K562 (cell line): ENCODE results near the gene TMEM131. TPM values are rescaled to one million over a fixed set of nuclear protein-coding genes. Genes with fewer than 3 reads are reported as not detected.

Experiments used
- ATAC-seq: fragments of 200-7000 bp; cut with Tn5 transposase; 3 replicates; pipeline ENCODE4 v1.9.1; 2020; ENCODE audit warnings: moderate library complexity
- BruUV-seq: library from RNA; stranded (reverse); fragments of 400-500 nt; replicated peaks from 2 replicates; lab custom pipeline; 2021; lab: Mats Ljungman, UMichigan
- CTCF ChIA-PET: fragments of 300-600 bp; formaldehyde crosslinking; extraction: SDS; loops from one replicate; lab custom pipeline; 2021; ENCODE audit warnings: low intra/inter-chr PET ratio; lab: Yijun Ruan, JAX
- POLR2A ChIA-PET: fragments of 300-600, 350-650 bp; sonication (Branson Sonifier 250); formaldehyde crosslinking; extraction: SDS; loops from one replicate; lab custom pipeline; 2021; ENCODE audit warnings: antibody characterized with exemption, inconsistent platforms; lab: Yijun Ruan, JAX
- DNase-seq, 4 experiments: peaks; one replicate each; pipeline versions ENCODE4 v3.0.0 to v3.0.0-alpha.2; 2011 to 2018; ENCODE audit warnings: low spot score in 3 of 4, mixed read lengths in 3 of 4; ENCODE audit errors: extremely low read depth in 1 of 4
- FAIRE-seq: peaks from 2 replicates; lab custom pipeline; 2011; peaks lifted over from hg19 to GRCh38; lab: Jason Lieb, UNC
- H2AFZ ChIP-seq: 2 replicates; pipeline ENCODE4 v1.6.0; 2011; ENCODE audit warnings: low read depth, low read length, control low read depth, inconsistent platforms
- H3K27ac ChIP-seq: fragments of 200-600 bp; 3 replicates; pipeline ENCODE4 v1.8.0; 2011; ENCODE audit warnings: low read depth, mild to moderate bottlenecking, control low read depth, inconsistent platforms, low read length, moderate library complexity, mixed read lengths; ENCODE audit errors: extremely low read depth
- H3K27me3 ChIP-seq, 2 experiments: fragments of 300-600 bp in 1 of 2; 2 replicates in 1 of 2; 3 replicates in 1 of 2; pipeline versions ENCODE4 v1.6.0 to v1.8.0; 2011; ENCODE audit warnings: inconsistent platforms in 2 of 2, low read length in 2 of 2, mild to moderate bottlenecking in 1 of 2, mixed read lengths in 1 of 2, moderate library complexity in 1 of 2; ENCODE audit not compliant: control insufficient read depth in 2 of 2, insufficient read depth in 2 of 2
- H3K36me3 ChIP-seq: fragments of 300-600 bp; 3 replicates; pipeline ENCODE4 v1.8.0; 2011; ENCODE audit warnings: mild to moderate bottlenecking, low read length, inconsistent platforms; ENCODE audit not compliant: control insufficient read depth, insufficient read depth
- H3K4me1 ChIP-seq, 2 experiments: fragments of 200-600 bp in 1 of 2; replicated peaks in 1 of 2; 2 replicates in 1 of 2; 3 replicates in 1 of 2; pipeline versions ENCODE4 v1.5.1 to v1.8.0; 2011; ENCODE audit warnings: inconsistent platforms in 2 of 2, low read length in 2 of 2, mild to moderate bottlenecking in 1 of 2, mixed read lengths in 1 of 2, moderate library complexity in 1 of 2; ENCODE audit not compliant: control insufficient read depth in 2 of 2, insufficient read depth in 2 of 2
- H3K4me2 ChIP-seq: 2 replicates; pipeline ENCODE4 v1.6.1; 2011; ENCODE audit warnings: low read length, control low read depth, inconsistent platforms, mixed read lengths; ENCODE audit not compliant: insufficient read depth
- H3K4me3 ChIP-seq: fragments of 200-600 bp; sonication (generic), shearing (Covaris generic); 2 replicates; pipeline ENCODE4 v1.5.1; 2016; ENCODE audit warnings: control low read depth, inconsistent platforms
- H3K79me2 ChIP-seq: fragments of 200-600 bp; 3 replicates; pipeline ENCODE4 v1.8.0; 2011; ENCODE audit warnings: low read length, inconsistent platforms; ENCODE audit not compliant: control insufficient read depth, insufficient read depth
- H3K9ac ChIP-seq, 2 experiments: 2 replicates each; pipeline versions ENCODE4 v1.6.0 to v1.6.1; 2011; ENCODE audit warnings: low read depth in 2 of 2, low read length in 2 of 2, control low read depth in 1 of 2, inconsistent platforms in 1 of 2, mild to moderate bottlenecking in 1 of 2, mixed read lengths in 1 of 2; ENCODE audit not compliant: insufficient read depth in 1 of 2
- H3K9me1 ChIP-seq: one replicate; pipeline ENCODE4 v1.6.0; 2011; ENCODE audit warnings: inconsistent platforms, mild to moderate bottlenecking, low read length, moderate library complexity; ENCODE audit not compliant: control insufficient read depth, insufficient read depth
- H3K9me3 ChIP-seq: replicated peaks from 2 replicates; pipeline ENCODE4 v1.5.1; 2011; ENCODE audit warnings: low read depth, low read length, inconsistent platforms; ENCODE audit not compliant: control insufficient read depth, insufficient read depth
- H4K20me1 ChIP-seq: replicated peaks from 2 replicates; pipeline ENCODE4 v1.6.1; 2011; ENCODE audit warnings: low read length, inconsistent platforms, mixed read lengths; ENCODE audit not compliant: control insufficient read depth, insufficient read depth
- BRD4 ChIP-seq: fragments of 200-600 bp; sonication (generic); IDR thresholded peaks from 2 replicates; pipeline ENCODE4 v1.6.1; 2017; ENCODE audit warnings: inconsistent platforms
- EHMT2 ChIP-seq: fragments of 450-650 bp; IDR thresholded peaks from 2 replicates; pipeline ENCODE4 v1.6.1; 2018; ENCODE audit warnings: antibody characterized with exemption
- GTF2A2 ChIP-seq: IDR thresholded peaks from 2 replicates; pipeline ENCODE4 v1.6.1; 2016; ENCODE audit warnings: mild to moderate bottlenecking, missing genetic modification characterization, missing compliant biosample characterization
- HBP1 ChIP-seq: fragments of 450-650 bp; formaldehyde crosslinking; IDR thresholded peaks from 2 replicates; pipeline ENCODE4 v1.4.0; 2022; ENCODE audit warnings: missing genetic modification characterization
- HIVEP1 ChIP-seq: fragments of 250-450 bp; sonication (Bioruptor Pico); IDR thresholded peaks from 2 replicates; pipeline ENCODE4 v1.4.0; 2020; ENCODE audit warnings: mild to moderate bottlenecking
- ILK ChIP-seq: fragments of 450-650 bp; IDR thresholded peaks from 2 replicates; pipeline ENCODE4 v1.6.1; 2016; ENCODE audit warnings: missing genetic modification characterization, low read depth, mild to moderate bottlenecking, missing compliant biosample characterization, moderate library complexity, borderline replicate concordance
- MEF2D ChIP-seq: conservative IDR thresholded peaks from 2 replicates; pipeline ENCODE4 v1.6.1; 2016; ENCODE audit warnings: low read depth, missing genetic modification characterization, missing compliant biosample characterization
- MTA1 ChIP-seq: fragments of 450-650 bp; IDR thresholded peaks from 2 replicates; pipeline ENCODE4 v1.6.1; 2017; ENCODE audit warnings: borderline replicate concordance
- NCOA1 ChIP-seq: fragments of 450-650 bp; IDR thresholded peaks from 2 replicates; pipeline ENCODE4 v1.6.1; 2016; ENCODE audit warnings: low read depth
- RAD51 ChIP-seq: fragments of 450-650 bp; IDR thresholded peaks from 2 replicates; pipeline ENCODE4 v1.7.1; 2016; ENCODE audit warnings: low read depth, mild to moderate bottlenecking, borderline replicate concordance
- RFX7 ChIP-seq: fragments of 250-450 bp; sonication (Bioruptor Pico); IDR thresholded peaks from 2 replicates; pipeline ENCODE4 v1.5.1; 2021; ENCODE audit warnings: mild to moderate bottlenecking
- TEAD2 ChIP-seq: fragments of 450-650 bp; IDR thresholded peaks from 2 replicates; pipeline ENCODE4 v1.6.1; 2016; ENCODE audit warnings: missing genetic modification characterization, control low read depth, missing compliant biosample characterization
- TRIM24 ChIP-seq, 2 experiments: fragments of 450-650 bp; IDR thresholded peaks; 2 replicates each; pipeline ENCODE4 v1.6.1; 2016
- TSC22D4 ChIP-seq: fragments of 450-650 bp; IDR thresholded peaks from 2 replicates; pipeline ENCODE4 v1.6.1; 2016; ENCODE audit warnings: missing genetic modification characterization, missing biosample characterization, control low read depth
- ZBTB7A ChIP-seq: IDR thresholded peaks from 2 replicates; pipeline ENCODE4 v1.6.1; 2011; ENCODE audit warnings: low read depth, mild to moderate bottlenecking, low read length, moderate library complexity, borderline replicate concordance; ENCODE audit not compliant: control insufficient read depth
- ZNF3 ChIP-seq: fragments of 250-450 bp; sonication (Bioruptor Pico); IDR thresholded peaks from 2 replicates; pipeline ENCODE4 v1.5.0; 2021; ENCODE audit warnings: mild to moderate bottlenecking, moderate library complexity
- ZNF695 ChIP-seq: fragments of 450-650 bp; formaldehyde crosslinking; IDR thresholded peaks from 2 replicates; pipeline ENCODE4 v1.4.0; 2020; ENCODE audit warnings: mild to moderate bottlenecking, moderate library complexity
- WGBS: fragments of 100-300 bp; shearing (Covaris generic); methylation state at CpG from one replicate; pipeline ENCODE4 v1.1.6; 2016; ENCODE audit warnings: low coverage, mixed read lengths; ENCODE audit not compliant: insufficient coverage; ENCODE audit errors: missing lambda C conversion rate; 5-methylcytosine and 5-hydroxymethylcytosine counted together
- in situ Hi-C: fragments of 300-500 bp; cut with MboI; formaldehyde crosslinking; loops from 4 replicates; pipeline ENCODE4 v1.15.0; 2018; ENCODE audit warnings: inconsistent platforms, mixed read lengths
- intact Hi-C: fragments of 100-400 bp; cut with micrococcal nuclease; formaldehyde crosslinking; loops from 2 replicates; pipeline ENCODE4 v1.14.2; 2022
- polyA plus RNA-seq, 8 experiments: library from polyadenylated mRNA; depleted of rRNA in 4 of 8; stranded (reverse) in 5 of 8; unstranded in 3 of 8; fragments of >200 nt; fragmentation: Nextera tagmentation in 2 of 8; fragmentation: Illumina TruSeq in 1 of 8; extraction: Ambion mirVana in 2 of 8; extraction: Trizol in 1 of 8; gene quantifications; 2 replicates each; pipeline versions ENCODE4 v1.2.1 to v1.2.3, GENCODE V29; 2011 to 2014; ENCODE audit warnings: inconsistent platforms in 1 of 8, missing spikeins in 1 of 8
- total RNA-seq, 7 experiments: library from RNA; depleted of rRNA in 6 of 7; stranded (reverse); fragments of >200 nt in 6 of 7; fragmentation: Illumina TruSeq in 2 of 7; extraction: Trizol in 2 of 7; gene quantifications; 2 replicates each; pipeline versions ENCODE4 v1.2.1 to v1.2.3, GENCODE V29; 2011 to 2021; ENCODE audit warnings: low replicate concordance in 1 of 7
- TF ChIP-seq, protein P1 (sequence below): fragments of 250-450 bp; sonication (Bioruptor Pico); IDR thresholded peaks from 2 replicates; pipeline ENCODE4 v1.5.0; 2021

The TMEM131 gene
- total and polyA plus RNA-seq, 9 of the 15 experiments (the other 6 are each of a cell fraction or from before 2014, with no cell fraction given), result 2.5 to 21.1 (median 12.4) TPM

DNA sequence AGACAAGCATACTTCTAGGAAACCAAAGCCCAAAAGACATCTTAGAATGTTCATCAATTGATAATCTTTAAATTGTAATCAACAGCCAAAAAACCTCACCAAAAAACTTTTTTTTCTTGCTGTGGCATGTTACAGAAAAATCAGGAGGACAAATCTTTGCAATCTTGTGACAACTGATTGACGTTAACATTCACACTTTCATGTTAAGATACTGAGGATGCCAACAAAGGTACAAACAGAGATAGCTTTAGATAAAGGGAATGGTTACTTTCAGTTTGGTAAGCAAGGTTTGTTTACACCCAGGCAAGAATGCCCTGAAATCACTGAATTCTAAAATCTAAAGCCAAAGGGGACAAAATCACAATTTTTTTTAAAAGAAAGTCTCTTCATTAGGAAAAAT lies 190.0 kb downstream of the TMEM131 start:
- no peak overlapping the region for H2AFZ ChIP-seq
- FAIRE-seq, result no peak
- H3K79me2 ChIP-seq, result no peaks in the 10 kb centered on the region
- no peak overlapping the region for H3K4me3 ChIP-seq
- BruUV-seq, result no TSS peak
- intact Hi-C loops (loop anchor here (1.0 to 2.0 kb wide), 2 partner anchors 351 to 580 kb away; no protein-coding TSS in a partner anchor), in situ Hi-C loops (loop anchor here (25.0 kb wide), 1 partner anchor 582 kb away; no protein-coding TSS in a partner anchor)
- POLR2A ChIA-PET, result no interaction called here
- DNase-seq, result no peak
- CTCF ChIA-PET, result interaction anchor here (1.6 kb wide), 1 partner anchor 579 kb away, joined by 16 read pairs; no protein-coding TSS in a partner anchor
- H3K27me3 ChIP-seq, result no peaks in the 10 kb centered on the region
- no peaks in the 10 kb centered on the region for H4K20me1 ChIP-seq
- 74% methylated on average over 1 of the region's 1 CpG for WGBS
- ATAC-seq, result no peak
- no peak overlapping the region for H3K4me2 ChIP-seq
- H3K27ac ChIP-seq, result no peak overlapping the region
- TF ChIP-seq, protein P1, sequence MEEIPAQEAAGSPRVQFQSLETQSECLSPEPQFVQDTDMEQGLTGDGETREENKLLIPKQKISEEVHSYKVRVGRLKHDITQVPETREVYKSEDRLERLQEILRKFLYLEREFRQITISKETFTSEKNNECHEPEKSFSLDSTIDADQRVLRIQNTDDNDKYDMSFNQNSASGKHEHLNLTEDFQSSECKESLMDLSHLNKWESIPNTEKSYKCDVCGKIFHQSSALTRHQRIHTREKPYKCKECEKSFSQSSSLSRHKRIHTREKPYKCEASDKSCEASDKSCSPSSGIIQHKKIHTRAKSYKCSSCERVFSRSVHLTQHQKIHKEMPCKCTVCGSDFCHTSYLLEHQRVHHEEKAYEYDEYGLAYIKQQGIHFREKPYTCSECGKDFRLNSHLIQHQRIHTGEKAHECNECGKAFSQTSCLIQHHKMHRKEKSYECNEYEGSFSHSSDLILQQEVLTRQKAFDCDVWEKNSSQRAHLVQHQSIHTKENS (CRISPR knock-in tag), result no peak
- TF ChIP-seq ILK (tag), result no peak
- no peak for TF ChIP-seq RAD51
- TF ChIP-seq TSC22D4 (tag), result no peak
- no peak for TF ChIP-seq MEF2D (tag)
- TF ChIP-seq RFX7 (CRISPR knock-in tag), result no peak
- no peak for TF ChIP-seq HBP1 (CRISPR knock-in tag)
- TF ChIP-seq MTA1, result no peak
- TF ChIP-seq GTF2A2 (tag), result no peak
- TF ChIP-seq BRD4, result no peak
- TF ChIP-seq TEAD2, result no peak
- no peak for TF ChIP-seq ZNF695 (CRISPR knock-in tag)
- no peak for TF ChIP-seq ZBTB7A
- no peak for TF ChIP-seq NCOA1
- no peak for TF ChIP-seq ZNF3 (CRISPR knock-in tag)
- TF ChIP-seq HIVEP1 (CRISPR knock-in tag), result no peak
- TF ChIP-seq EHMT2, result no peak
- no peak for TF ChIP-seq TRIM24 (IDR thresholded peaks at IDR 0.05)
- H3K36me3 ChIP-seq, result peaks cover 34% of the 10 kb centered on the region
- no peak overlapping the region for H3K9ac ChIP-seq
- no peaks in the 10 kb centered on the region for H3K4me1 ChIP-seq
- no peaks in the 10 kb centered on the region for H3K9me1 ChIP-seq
- no peaks in the 10 kb centered on the region for H3K9me3 ChIP-seq
